Smooth muscle cell (in vitro differentiated cells): ENCODE measurements around the gene MAST4. TPM values are rescaled to one million over a fixed set of nuclear protein-coding genes. Genes with fewer than 3 reads are reported as not detected.
A peak's percentile ranks its signal among the peaks of the same experiment; 100 is the strongest.

Experiments
- DNase-seq: peaks from one replicate; lab custom pipeline; 2025; ENCODE audit not compliant: unreplicated experiment; lab: John Stamatoyannopoulos, UW
- H2AFZ ChIP-seq: fragments of 200-600 bp; sonication (generic); 2 replicates; pipeline ENCODE4 v1.6.0; 2016; ENCODE audit warnings: antibody characterized with exemption, low read depth, mild to moderate bottlenecking
- H3F3A ChIP-seq: fragments of 200-600 bp; sonication (generic); 2 replicates; pipeline ENCODE4 v1.6.0; 2017; ENCODE audit warnings: antibody characterized with exemption, low read depth
- H3K27ac ChIP-seq: fragments of 200-600 bp; sonication (generic); 2 replicates; pipeline ENCODE4 v1.5.1; 2016; ENCODE audit warnings: low read depth, mild to moderate bottlenecking
- H3K27me3 ChIP-seq: fragments of 200-600 bp; sonication (generic); 2 replicates; pipeline ENCODE4 v1.6.1; 2016; ENCODE audit warnings: low read depth, mild to moderate bottlenecking
- H3K36me3 ChIP-seq: fragments of 200-600 bp; sonication (generic); 2 replicates; pipeline ENCODE4 v1.5.1; 2016; ENCODE audit warnings: low read depth
- H3K4me1 ChIP-seq: fragments of 200-600 bp; sonication (generic); 2 replicates; pipeline ENCODE4 v1.5.1; 2016; ENCODE audit warnings: low read depth
- H3K4me2 ChIP-seq: fragments of 200-600 bp; sonication (generic); 2 replicates; pipeline ENCODE4 v1.6.0; 2016; ENCODE audit warnings: mild to moderate bottlenecking
- H3K4me3 ChIP-seq: fragments of 200-600 bp; sonication (generic); 2 replicates; pipeline ENCODE4 v1.5.1; 2016; ENCODE audit warnings: mild to moderate bottlenecking
- H3K79me2 ChIP-seq: fragments of 200-600 bp; sonication (generic); 2 replicates; pipeline ENCODE4 v1.6.0; 2016; ENCODE audit warnings: low read depth, mild to moderate bottlenecking
- H3K9ac ChIP-seq: fragments of 200-600 bp; sonication (generic); 2 replicates; pipeline ENCODE4 v1.6.0; 2016; ENCODE audit warnings: low read depth
- H3K9me3 ChIP-seq: fragments of 200-600 bp; sonication (generic); replicated peaks from 2 replicates; pipeline ENCODE4 v1.5.1; 2016; ENCODE audit warnings: low read depth
- H4K20me1 ChIP-seq: fragments of 200-600 bp; sonication (generic); 2 replicates; pipeline ENCODE4 v1.6.0; 2016; ENCODE audit warnings: low read depth
- CTCF ChIP-seq: fragments of 200-600 bp; sonication (generic); IDR thresholded peaks from 2 replicates; pipeline ENCODE4 v1.5.1; 2017; ENCODE audit warnings: borderline replicate concordance, mild to moderate bottlenecking, antibody characterized with exemption; ENCODE audit not compliant: insufficient read depth, poor library complexity, severe bottlenecking
- WGBS: methylation state at CpG from one replicate; pipeline ENCODE4 v1.1.7; 2016; ENCODE audit warnings: low lambda C conversion rate; 5-methylcytosine and 5-hydroxymethylcytosine counted together
- polyA plus RNA-seq: library from polyadenylated mRNA; unstranded; fragments of >200 nt; fragmentation: Nextera tagmentation; extraction: Ambion mirVana; gene quantifications from 2 replicates; pipeline ENCODE4 v1.2.1, GENCODE V29; 2016
- total RNA-seq: library from RNA; depleted of rRNA; stranded (reverse); fragments of >200 nt; gene quantifications from 2 replicates; pipeline ENCODE4 v1.2.3, GENCODE V29; 2014

The MAST4 gene
- total and polyA plus RNA-seq, 2 experiments from 2014 or later, result 6.3 to 24.0 TPM

DNA sequence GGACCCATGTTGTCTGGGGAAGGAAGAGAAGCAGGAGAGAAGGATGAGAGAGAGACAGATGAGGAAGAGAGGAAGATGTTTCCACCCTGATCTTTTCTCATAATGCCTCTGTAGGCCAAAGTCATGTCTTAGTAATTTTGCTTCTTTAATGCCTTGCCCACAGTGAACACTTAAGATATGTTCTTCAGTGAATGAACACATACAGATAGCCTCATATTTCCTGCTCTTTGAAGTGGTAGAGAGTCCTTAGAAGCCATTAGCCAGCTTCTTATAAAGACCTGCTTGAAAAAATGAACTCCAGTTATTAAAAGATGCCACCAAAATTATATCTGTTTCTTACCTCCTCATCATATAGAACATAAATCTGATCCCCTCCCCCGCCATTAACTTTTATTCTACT, 356.0 kb downstream of the MAST4 start:
- DNase-seq, result no peak
- Histone ChIP-seq H3K27me3 (no peaks in the 10 kb centered on the region), H3K36me3 (no peaks in the 10 kb centered on the region), H3K4me3 (no peak overlapping the region), H3K9me3 (no peaks in the 10 kb centered on the region), H3K4me1 (no peaks in the 10 kb centered on the region), H2AFZ (no peak overlapping the region), H3K27ac (no peak overlapping the region), H3K9ac (no peak overlapping the region), H4K20me1 (no peaks in the 10 kb centered on the region), H3F3A (no peaks in the 10 kb centered on the region), H3K4me2 (no peak overlapping the region), H3K79me2 (no peaks in the 10 kb centered on the region)
- no peak for TF ChIP-seq CTCF
- 92% methylated on average over 1 of the region's 1 CpG for WGBS

DNA sequence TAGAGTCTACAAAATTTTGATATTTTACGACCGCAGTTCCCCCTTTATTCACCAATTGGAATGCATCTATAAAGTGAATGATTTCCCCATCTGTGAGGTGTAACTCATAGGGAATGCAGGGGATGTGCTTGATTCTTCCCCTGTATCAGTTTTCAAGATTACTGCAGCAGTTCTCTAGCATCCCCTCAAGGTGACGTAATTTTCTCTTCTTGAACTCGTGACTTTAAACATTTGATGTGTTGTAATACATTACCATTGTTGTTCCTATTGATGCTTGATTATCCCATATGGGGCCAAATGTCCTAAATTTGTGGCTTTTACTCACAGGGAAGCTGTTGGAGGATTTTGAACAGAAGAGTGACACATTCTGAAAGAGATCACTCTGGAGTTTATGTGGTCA, 360.2 kb downstream of the MAST4 start:
- no peak overlapping the region for H3K27ac ChIP-seq
- no peaks in the 10 kb centered on the region for H3K79me2 ChIP-seq
- H3K9ac ChIP-seq, result no peak overlapping the region
- no peak for TF ChIP-seq CTCF
- peaks cover 23% of the 10 kb centered on the region for H3K4me1 ChIP-seq
- 92% methylated on average over 4 of the region's 4 CpGs for WGBS
- H3K4me3 ChIP-seq, result no peak overlapping the region
- H3K27me3 ChIP-seq, result no peaks in the 10 kb centered on the region
- peaks cover 14% of the 10 kb centered on the region for H3F3A ChIP-seq
- no peaks in the 10 kb centered on the region for H3K9me3 ChIP-seq
- H3K4me2 ChIP-seq, result no peak overlapping the region
- no peaks in the 10 kb centered on the region for H3K36me3 ChIP-seq
- DNase-seq, result no peak
- no peaks in the 10 kb centered on the region for H4K20me1 ChIP-seq
- no peak overlapping the region for H2AFZ ChIP-seq

- H4K20me1 ChIP-seq, result no peaks in the 10 kb centered on the region
- H3K4me2 ChIP-seq, result peak overlapping the region; percentile 81
- H3F3A ChIP-seq, result peaks cover 14% of the 10 kb centered on the region
- DNase-seq, result no peak
- H3K27me3 ChIP-seq, result no peaks in the 10 kb centered on the region
- no peaks in the 10 kb centered on the region for H3K79me2 ChIP-seq
- peak overlapping the region; percentile 51 for H3K9ac ChIP-seq
- H3K4me3 ChIP-seq, result peak overlapping the region; percentile 40
- WGBS, result 62% methylated on average over 10 of the region's 10 CpGs
- peak overlapping the region; percentile 83 for H3K27ac ChIP-seq
- H2AFZ ChIP-seq, result peak overlapping the region; percentile 13
- H3K9me3 ChIP-seq, result no peaks in the 10 kb centered on the region
- H3K4me1 ChIP-seq, result peaks cover 23% of the 10 kb centered on the region
- no peaks in the 10 kb centered on the region for H3K36me3 ChIP-seq
- TF ChIP-seq CTCF, result no peak
These were observed 362.2 kb downstream of the MAST4 start for GRCh38 chr5:66958201-66958979.

GRCh38 chr5:66958980-66959641, 362.9 kb downstream of the MAST4 start:
- H3K9me3 ChIP-seq, result no peaks in the 10 kb centered on the region
- H3K79me2 ChIP-seq, result no peaks in the 10 kb centered on the region
- H3K4me2 ChIP-seq, result peak overlapping the region; percentile 81
- WGBS, result 6% methylated on average over 11 of the region's 11 CpGs
- H3K9ac ChIP-seq, result peak overlapping the region; percentile 51
- peak; percentile 4 for DNase-seq
- no peak for TF ChIP-seq CTCF
- no peak overlapping the region for H2AFZ ChIP-seq
- H3K27ac ChIP-seq, result peak overlapping the region; percentile 83
- peaks cover 14% of the 10 kb centered on the region for H3F3A ChIP-seq
- H3K4me3 ChIP-seq, result peak overlapping the region; percentile 40
- no peaks in the 10 kb centered on the region for H3K36me3 ChIP-seq
- no peaks in the 10 kb centered on the region for H3K27me3 ChIP-seq
- H4K20me1 ChIP-seq, result no peaks in the 10 kb centered on the region
- H3K4me1 ChIP-seq, result peaks cover 23% of the 10 kb centered on the region
